Peyer's patch (tissue), 4 donors: ENCODE results near the gene DCAF11. TPM values are rescaled to one million over a fixed set of nuclear protein-coding genes. Genes with fewer than 3 reads are reported as not detected.

Experiments used
- DNase-seq, 3 donors: peaks; one replicate each; pipeline ENCODE4 v3.0.0-alpha.2; 2017 to 2019
- H3K27ac ChIP-seq, 4 donors: fragments of 200-600 bp; sonication (generic); one replicate each; pipeline ENCODE4 v1.5.1; 2016 to 2019
- H3K27me3 ChIP-seq, 2 donors: fragments of 200-600 bp; sonication (generic); one replicate each; pipeline ENCODE4 v1.5.1; 2019
- H3K36me3 ChIP-seq, 3 donors: fragments of 200-600 bp; sonication (generic); one replicate each; pipeline ENCODE4 v1.5.1; 2016 to 2019
- H3K4me1 ChIP-seq, 4 donors: fragments of 200-600 bp; sonication (generic); one replicate each; pipeline ENCODE4 v1.5.1; 2016 to 2019
- H3K4me3 ChIP-seq, 4 donors: fragments of 200-600 bp; sonication (generic); 1 replicate in 3 of 4; 2 replicates in 1 of 4; pipeline ENCODE4 v1.5.1; 2016 to 2019; ENCODE audit warnings: mild to moderate bottlenecking in 1 of 4
- H3K9me3 ChIP-seq, 4 donors: fragments of 200-600 bp; sonication (generic); one replicate each; pipeline ENCODE4 v1.5.1; 2016 to 2019; ENCODE audit warnings: mild to moderate bottlenecking in 1 of 4
- POLR2A ChIP-seq, 2 donors: fragments of 450-650 bp; IDR thresholded peaks; one replicate each; pipeline ENCODE4 v1.5.1; 2017; ENCODE audit warnings: antibody characterized with exemption in 2 of 2, mild to moderate bottlenecking in 2 of 2, moderate library complexity in 2 of 2
- total RNA-seq, 4 donors: library from RNA; depleted of rRNA; stranded (reverse); fragments of >200 nt; gene quantifications; one replicate each; pipeline ENCODE4 v1.1.0, GENCODE V29; 2016
- TF ChIP-seq, protein P1 (sequence below), 6 experiments: fragments of 450-650 bp in 4 of 6; fragments of 200-600 bp in 2 of 6; sonication (generic) in 1 of 6; IDR thresholded peaks; one replicate each; pipeline ENCODE4 v1.5.1; 2017 to 2019; ENCODE audit warnings: antibody characterized with exemption in 6 of 6, mild to moderate bottlenecking in 3 of 6, moderate library complexity in 1 of 6

Gene DCAF11
- total RNA-seq, 4 donors from 2014 or later: 113 to 214 (median 176) TPM

DNA sequence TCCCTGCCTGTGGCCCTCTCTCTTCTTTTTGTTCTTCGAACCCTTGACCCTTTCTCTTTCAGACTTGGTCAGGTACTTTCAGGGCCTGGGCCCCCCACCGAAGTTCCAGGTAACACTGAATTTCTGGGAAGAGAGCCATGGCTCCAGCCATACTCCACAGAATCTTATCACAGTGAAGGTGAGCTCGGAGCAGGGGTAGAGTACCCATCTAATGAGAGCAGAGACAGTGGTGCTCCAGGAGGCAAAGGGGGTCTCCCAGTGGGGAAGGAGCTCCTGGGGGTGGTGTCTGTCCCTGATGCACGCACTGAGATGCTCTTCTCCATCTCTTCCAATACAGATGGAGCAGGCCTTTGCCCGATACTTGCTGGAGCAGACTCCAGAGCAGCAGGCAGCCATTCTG is 51.2 kb downstream of the DCAF11 start:
- no peaks in the 10 kb centered on the region for H3K9me3 ChIP-seq
- H3K4me1 ChIP-seq: peaks cover 1 to 26% (median 12%) of the 10 kb centered on the region in 4 donors
- H3K4me3 ChIP-seq: no peak overlapping the region
- no peak for DNase-seq
- TF ChIP-seq POLR2A (IDR thresholded peaks at IDR 0.05): no peak
- TF ChIP-seq, protein P1, sequence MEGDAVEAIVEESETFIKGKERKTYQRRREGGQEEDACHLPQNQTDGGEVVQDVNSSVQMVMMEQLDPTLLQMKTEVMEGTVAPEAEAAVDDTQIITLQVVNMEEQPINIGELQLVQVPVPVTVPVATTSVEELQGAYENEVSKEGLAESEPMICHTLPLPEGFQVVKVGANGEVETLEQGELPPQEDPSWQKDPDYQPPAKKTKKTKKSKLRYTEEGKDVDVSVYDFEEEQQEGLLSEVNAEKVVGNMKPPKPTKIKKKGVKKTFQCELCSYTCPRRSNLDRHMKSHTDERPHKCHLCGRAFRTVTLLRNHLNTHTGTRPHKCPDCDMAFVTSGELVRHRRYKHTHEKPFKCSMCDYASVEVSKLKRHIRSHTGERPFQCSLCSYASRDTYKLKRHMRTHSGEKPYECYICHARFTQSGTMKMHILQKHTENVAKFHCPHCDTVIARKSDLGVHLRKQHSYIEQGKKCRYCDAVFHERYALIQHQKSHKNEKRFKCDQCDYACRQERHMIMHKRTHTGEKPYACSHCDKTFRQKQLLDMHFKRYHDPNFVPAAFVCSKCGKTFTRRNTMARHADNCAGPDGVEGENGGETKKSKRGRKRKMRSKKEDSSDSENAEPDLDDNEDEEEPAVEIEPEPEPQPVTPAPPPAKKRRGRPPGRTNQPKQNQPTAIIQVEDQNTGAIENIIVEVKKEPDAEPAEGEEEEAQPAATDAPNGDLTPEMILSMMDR (IDR thresholded peaks at IDR 0.05): no peak
- H3K27ac ChIP-seq: no peak overlapping the region
- H3K27me3 ChIP-seq: no peaks in the 10 kb centered on the region
- H3K36me3 ChIP-seq: peaks cover 0 to 72% (median 0%) of the 10 kb centered on the region in 3 donors

DNA sequence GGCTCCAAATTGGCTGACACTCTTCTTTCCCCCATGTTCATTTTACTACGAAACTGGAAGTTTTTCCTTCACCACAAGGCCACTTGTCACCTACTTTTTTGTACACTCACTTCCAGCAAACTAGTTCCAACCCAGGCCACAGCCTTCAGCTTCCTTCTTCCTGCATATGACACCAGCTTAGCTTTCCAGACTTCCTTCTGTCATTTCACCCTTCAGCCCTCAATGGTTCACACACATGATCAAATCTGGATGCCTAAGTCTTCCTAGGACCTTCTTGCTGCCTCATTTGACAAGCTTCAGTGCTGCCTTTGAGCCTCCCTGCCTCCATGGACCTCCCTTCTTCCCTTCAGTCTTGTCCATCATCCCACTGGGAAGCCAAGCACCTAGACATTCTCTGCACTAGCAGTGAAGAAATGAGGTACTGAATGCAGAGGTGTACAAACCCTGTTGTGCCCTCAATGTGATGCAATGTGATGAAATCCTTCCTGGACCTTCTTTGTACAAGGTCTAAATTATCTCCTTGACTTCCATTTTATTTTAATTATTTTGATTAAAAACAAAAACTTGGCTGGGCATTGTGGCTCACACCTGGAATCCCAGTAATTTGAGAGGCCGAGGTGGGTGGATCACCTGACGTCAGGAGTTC is 53.0 kb downstream of the DCAF11 start:
- Histone ChIP-seq H3K27ac (no peak overlapping the region), H3K9me3 (no peaks in the 10 kb centered on the region), H3K36me3 (peaks cover 0 to 70% (median 0%) of the 10 kb centered on the region in 3 donors), H3K4me3 (no peak overlapping the region), H3K27me3 (no peaks in the 10 kb centered on the region), H3K4me1 (peaks cover 0 to 15% (median 5%) of the 10 kb centered on the region in 4 donors)
- no peak for DNase-seq
- TF ChIP-seq, protein P1 (IDR thresholded peaks at IDR 0.05): no peak
- TF ChIP-seq POLR2A (IDR thresholded peaks at IDR 0.05): no peak

DNA sequence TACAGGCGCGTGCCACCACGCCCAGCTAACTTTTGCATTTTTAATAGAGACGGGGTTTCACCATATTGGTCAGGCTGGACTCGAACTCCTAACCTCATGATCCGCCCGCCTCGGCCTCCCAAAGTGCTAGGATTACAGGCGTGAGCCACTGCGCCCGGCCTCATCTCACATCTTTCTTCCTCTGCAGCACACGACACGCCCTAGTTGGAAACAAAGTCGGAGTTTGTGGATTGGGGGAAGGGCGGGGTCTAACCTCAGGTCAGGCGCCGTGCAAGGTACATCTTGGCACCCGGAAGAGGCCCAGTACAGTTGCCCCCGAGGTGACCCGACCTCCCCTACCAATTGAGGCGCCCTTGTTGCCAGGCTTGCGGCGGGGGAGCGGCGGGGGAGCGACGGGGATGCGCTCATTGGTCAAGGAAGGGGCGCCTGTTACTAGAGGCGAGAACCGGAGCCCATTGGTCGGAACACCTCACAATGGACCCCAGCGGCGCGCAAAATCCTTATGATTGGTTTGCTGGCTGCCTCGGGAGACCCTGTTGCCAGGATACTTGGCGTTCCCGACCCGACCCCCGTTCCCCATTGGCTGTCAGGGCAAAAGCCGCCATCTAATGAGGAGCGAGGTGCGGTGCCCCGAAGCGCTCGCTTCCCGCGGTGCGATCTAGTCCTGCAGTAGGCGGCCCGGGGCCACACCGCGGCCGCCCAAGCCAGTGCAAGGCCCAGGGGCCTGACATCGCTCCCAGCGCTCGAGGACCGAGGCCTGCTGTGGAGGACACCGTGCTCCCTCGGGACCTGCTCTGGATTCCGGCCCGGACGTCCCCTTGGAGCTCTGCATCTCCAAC is 57.1 kb downstream of the DCAF11 start, which contains the start of gene REC8:
Gene REC8, plus strand, starts transcription at position 659 of the 839 bp plus-strand sequence. CDS start 473 bp downstream, outside the sequence.
- Histone ChIP-seq H3K4me1 (no peaks in the 10 kb centered on the region), H3K9me3 (no peaks in the 10 kb centered on the region), H3K36me3 (peaks cover 0 to 37% (median 0%) of the 10 kb centered on the region in 3 donors), H3K27me3 (no peaks in the 10 kb centered on the region), H3K27ac (peak within 1 kb of the TSS in 3 of 4 donors; percentile 10 to 68 (median 23)), H3K4me3 (peak within 1 kb of the TSS; percentile 7 to 58 (median 38))
- DNase-seq: peak; percentile 66 to 92 (median 90)
- TF ChIP-seq, protein P1 (IDR thresholded peaks at IDR 0.05): no peak
- TF ChIP-seq POLR2A (IDR thresholded peaks at IDR 0.05): no peak

DNA sequence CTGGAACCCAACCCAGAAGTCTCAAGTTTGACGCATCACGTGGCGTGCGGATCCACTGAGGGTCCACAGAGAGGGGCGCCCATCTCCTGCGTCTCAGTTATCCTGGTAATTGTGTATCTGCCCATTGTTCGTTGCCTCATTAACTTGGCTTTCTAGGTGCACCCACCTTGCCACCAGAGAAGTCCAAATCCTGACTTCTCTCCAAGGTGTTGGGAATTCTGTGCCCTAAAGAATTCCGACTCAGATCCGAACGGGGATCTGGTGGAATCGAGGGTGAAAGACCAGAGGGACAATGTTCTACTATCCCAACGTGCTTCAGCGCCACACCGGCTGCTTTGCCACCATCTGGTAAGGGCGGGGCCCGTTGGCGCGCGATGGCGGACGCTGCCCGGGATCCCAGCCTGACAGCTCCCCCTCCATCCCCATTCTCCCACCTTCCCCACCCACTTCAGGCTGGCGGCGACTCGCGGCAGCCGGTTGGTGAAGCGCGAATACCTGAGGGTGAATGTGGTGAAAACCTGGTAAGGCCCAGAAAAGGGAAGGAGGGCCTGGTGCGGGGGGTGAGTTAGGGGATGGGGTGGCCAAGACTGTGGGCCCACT is 57.8 kb downstream of the DCAF11 start:
- no peaks in the 10 kb centered on the region for H3K27me3 ChIP-seq
- peak overlapping the region; percentile 7 to 58 (median 38) for H3K4me3 ChIP-seq
- no peaks in the 10 kb centered on the region for H3K4me1 ChIP-seq
- peak overlapping the region in 3 of 4 donors; percentile 10 to 68 (median 23) for H3K27ac ChIP-seq
- peaks cover 0 to 37% (median 0%) of the 10 kb centered on the region in 3 donors for H3K36me3 ChIP-seq
- TF ChIP-seq POLR2A (IDR thresholded peaks at IDR 0.05): no peak
- TF ChIP-seq, protein P1 (IDR thresholded peaks at IDR 0.05): no peak
- DNase-seq: no peak
- no peaks in the 10 kb centered on the region for H3K9me3 ChIP-seq

DNA sequence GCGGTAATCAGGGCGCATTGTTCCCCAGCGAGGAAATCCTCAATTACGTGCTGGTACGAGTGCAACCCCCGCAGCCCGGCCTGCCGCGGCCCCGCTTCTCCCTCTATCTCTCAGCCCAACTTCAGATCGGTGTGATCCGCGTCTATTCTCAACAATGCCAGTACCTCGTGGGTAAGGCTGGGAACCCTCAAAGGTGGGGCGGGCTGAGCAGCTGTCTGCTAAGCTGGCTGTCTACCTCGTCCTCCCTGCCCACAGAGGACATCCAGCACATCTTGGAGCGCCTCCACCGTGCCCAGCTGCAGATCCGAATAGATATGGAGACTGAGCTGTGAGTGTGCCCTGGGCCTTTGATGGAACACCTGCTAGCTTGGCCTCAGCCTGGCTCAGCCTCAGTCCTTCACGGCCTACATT is 58.3 kb downstream of the DCAF11 start:
- H3K36me3 ChIP-seq: peaks cover 0 to 39% (median 0%) of the 10 kb centered on the region in 3 donors

More for the DNA sequence above, 58.3 kb downstream of the DCAF11 start:
- H3K4me3 ChIP-seq: peak overlapping the region in 1 of 4 donors; percentile 58
- TF ChIP-seq POLR2A (IDR thresholded peaks at IDR 0.05): no peak
- TF ChIP-seq, protein P1 (IDR thresholded peaks at IDR 0.05): no peak
- H3K9me3 ChIP-seq: no peaks in the 10 kb centered on the region
- H3K4me1 ChIP-seq: no peaks in the 10 kb centered on the region
- H3K27me3 ChIP-seq: no peaks in the 10 kb centered on the region
- H3K27ac ChIP-seq: peak overlapping the region in 1 of 4 donors; percentile 68
- DNase-seq: peak in 1 of 3 donors; percentile 48
